ENCODE data around the gene ACP4.

DNA sequence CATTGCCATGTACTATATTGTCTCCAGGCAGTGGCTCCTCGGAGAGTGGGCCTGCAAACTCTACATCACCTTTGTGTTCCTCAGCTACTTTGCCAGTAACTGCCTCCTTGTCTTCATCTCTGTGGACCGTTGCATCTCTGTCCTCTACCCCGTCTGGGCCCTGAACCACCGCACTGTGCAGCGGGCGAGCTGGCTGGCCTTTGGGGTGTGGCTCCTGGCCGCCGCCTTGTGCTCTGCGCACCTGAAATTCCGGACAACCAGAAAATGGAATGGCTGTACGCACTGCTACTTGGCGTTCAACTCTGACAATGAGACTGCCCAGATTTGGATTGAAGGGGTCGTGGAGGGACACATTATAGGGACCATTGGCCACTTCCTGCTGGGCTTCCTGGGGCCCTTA, 19.3 kb upstream of the ACP4 start:
- TF ChIP-seq, protein P1, sequence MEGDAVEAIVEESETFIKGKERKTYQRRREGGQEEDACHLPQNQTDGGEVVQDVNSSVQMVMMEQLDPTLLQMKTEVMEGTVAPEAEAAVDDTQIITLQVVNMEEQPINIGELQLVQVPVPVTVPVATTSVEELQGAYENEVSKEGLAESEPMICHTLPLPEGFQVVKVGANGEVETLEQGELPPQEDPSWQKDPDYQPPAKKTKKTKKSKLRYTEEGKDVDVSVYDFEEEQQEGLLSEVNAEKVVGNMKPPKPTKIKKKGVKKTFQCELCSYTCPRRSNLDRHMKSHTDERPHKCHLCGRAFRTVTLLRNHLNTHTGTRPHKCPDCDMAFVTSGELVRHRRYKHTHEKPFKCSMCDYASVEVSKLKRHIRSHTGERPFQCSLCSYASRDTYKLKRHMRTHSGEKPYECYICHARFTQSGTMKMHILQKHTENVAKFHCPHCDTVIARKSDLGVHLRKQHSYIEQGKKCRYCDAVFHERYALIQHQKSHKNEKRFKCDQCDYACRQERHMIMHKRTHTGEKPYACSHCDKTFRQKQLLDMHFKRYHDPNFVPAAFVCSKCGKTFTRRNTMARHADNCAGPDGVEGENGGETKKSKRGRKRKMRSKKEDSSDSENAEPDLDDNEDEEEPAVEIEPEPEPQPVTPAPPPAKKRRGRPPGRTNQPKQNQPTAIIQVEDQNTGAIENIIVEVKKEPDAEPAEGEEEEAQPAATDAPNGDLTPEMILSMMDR (IDR thresholded peaks at IDR 0.05): no peak
- TF ChIP-seq POLR2A (IDR thresholded peaks at IDR 0.05): no peak

Data from testis (tissue), 2 donors.